GM21717 (cell line): ENCODE measurements around the gene TSKU.

Experiments
- ATAC-seq: cut with Tn5 transposase; IDR thresholded peaks from one replicate; pipeline ENCODE4 v1.9.1; 2021; ENCODE audit warnings: mild to moderate bottlenecking, moderate library complexity; ENCODE audit not compliant: unreplicated experiment

The TSKU gene

GRCh38 chr11:76769645-76770586, 13.2 kb upstream of the TSKU start:
- ATAC-seq, result no peak

GRCh38 chr11:76770642-76771445, 12.3 kb upstream of the TSKU start:
- no peak for ATAC-seq

- no peak for ATAC-seq
Measured at GRCh38 chr11:76771446-76772099, 11.6 kb upstream of the TSKU start.

GRCh38 chr11:76772100-76772782, 10.9 kb upstream of the TSKU start:
- no peak for ATAC-seq

GRCh38 chr11:76772783-76773106, 10.4 kb upstream of the TSKU start:
- no peak for ATAC-seq

- no peak for ATAC-seq
Measured at GRCh38 chr11:76773921-76774361, 9.2 kb upstream of the TSKU start.

GRCh38 chr11:76776472-76776871, 6.7 kb upstream of the TSKU start:
- no peak for ATAC-seq

- ATAC-seq, result no peak
Measured at GRCh38 chr11:76777305-76777704, 5.9 kb upstream of the TSKU start.

GRCh38 chr11:76777876-76778275, 5.3 kb upstream of the TSKU start:
- ATAC-seq, result no peak

GRCh38 chr11:76778874-76779273, 4.3 kb upstream of the TSKU start:
- ATAC-seq, result no peak

- no peak for ATAC-seq
Measured at GRCh38 chr11:76781046-76781801, 1.9 kb upstream of the TSKU start.

GRCh38 chr11:76781807-76782530, 1.2 kb upstream of the TSKU start:
- no peak for ATAC-seq

- ATAC-seq, result no peak
Measured at GRCh38 chr11:76782531-76783293, 444 bp upstream of the TSKU start.

- ATAC-seq, result no peak
Measured at GRCh38 chr11:76783896-76784813, 999 bp downstream of the TSKU start.

GRCh38 chr11:76785513-76785912, 2.4 kb downstream of the TSKU start:
- no peak for ATAC-seq

GRCh38 chr11:76786016-76786415, 2.9 kb downstream of the TSKU start:
- no peak for ATAC-seq

- no peak for ATAC-seq
Measured at GRCh38 chr11:76786441-76787014, 3.4 kb downstream of the TSKU start.
